Stimulated activated CD8-positive, alpha-beta memory T cell treated with anti-CD3 and anti-CD28 coated beads, Interleukin-4, amount 100 ng/mL, for 4 hours (primary cell): ENCODE measurements around the gene ISG20.

Experiments
- DNase-seq, 2 donors: peaks; one replicate each; pipeline ENCODE4 v3.0.0-alpha.2; 2020; ENCODE audit warnings: low read depth in 2 of 2, low spot score in 1 of 2

Gene ISG20

GRCh38 chr15:88653200-88654064 is 14.6 kb downstream of the ISG20 start:
- no peak for DNase-seq

GRCh38 chr15:88654430-88655102 is 15.8 kb downstream of the ISG20 start:
- DNase-seq: no peak

DNA sequence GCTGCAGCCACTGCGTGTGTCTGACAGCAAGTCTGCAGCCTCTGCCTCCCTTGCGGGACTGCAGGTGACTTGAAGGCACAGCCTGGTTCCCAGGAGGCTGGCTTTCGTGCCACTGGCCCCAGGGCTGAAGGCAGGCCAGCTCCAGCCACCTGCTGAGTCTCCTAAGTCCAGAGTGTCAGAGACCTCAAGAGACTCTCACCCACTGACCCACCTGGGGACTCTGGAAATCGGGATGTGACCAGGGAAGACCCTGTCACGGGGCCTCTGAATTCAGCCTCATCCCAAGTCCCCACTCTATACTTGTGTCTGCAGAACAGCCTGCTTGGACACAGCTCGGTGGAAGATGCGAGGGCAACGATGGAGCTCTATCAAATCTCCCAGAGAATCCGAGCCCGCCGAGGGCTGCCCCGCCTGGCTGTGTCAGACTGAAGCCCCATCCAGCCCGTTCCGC is 16.3 kb downstream of the ISG20 start:
- DNase-seq: no peak

GRCh38 chr15:88655800-88656488 is 17.1 kb downstream of the ISG20 start:
- no peak for DNase-seq

DNA sequence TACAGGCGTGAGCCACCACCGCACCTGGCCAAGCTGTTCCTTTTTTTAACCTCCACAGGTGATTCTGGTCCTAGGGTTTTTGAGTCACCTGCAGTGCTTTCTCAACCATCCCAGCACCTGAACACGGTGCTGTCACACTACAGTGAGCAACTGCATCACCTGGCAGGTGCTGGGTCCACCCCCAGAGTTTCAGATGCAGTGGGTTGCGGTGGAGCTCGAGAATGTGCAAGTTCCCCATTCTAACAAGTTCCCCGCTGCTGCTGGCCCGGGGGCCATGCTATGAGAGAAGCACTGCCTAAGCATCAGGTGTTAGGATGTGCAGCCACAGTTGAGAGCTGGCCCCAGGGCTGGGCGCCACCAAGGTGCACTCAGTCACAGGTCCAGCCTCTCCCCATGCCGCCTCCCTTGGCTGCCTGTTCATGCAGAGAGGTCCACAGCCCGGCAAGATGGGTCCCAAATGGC is 18.0 kb downstream of the ISG20 start:
- no peak for DNase-seq

DNA sequence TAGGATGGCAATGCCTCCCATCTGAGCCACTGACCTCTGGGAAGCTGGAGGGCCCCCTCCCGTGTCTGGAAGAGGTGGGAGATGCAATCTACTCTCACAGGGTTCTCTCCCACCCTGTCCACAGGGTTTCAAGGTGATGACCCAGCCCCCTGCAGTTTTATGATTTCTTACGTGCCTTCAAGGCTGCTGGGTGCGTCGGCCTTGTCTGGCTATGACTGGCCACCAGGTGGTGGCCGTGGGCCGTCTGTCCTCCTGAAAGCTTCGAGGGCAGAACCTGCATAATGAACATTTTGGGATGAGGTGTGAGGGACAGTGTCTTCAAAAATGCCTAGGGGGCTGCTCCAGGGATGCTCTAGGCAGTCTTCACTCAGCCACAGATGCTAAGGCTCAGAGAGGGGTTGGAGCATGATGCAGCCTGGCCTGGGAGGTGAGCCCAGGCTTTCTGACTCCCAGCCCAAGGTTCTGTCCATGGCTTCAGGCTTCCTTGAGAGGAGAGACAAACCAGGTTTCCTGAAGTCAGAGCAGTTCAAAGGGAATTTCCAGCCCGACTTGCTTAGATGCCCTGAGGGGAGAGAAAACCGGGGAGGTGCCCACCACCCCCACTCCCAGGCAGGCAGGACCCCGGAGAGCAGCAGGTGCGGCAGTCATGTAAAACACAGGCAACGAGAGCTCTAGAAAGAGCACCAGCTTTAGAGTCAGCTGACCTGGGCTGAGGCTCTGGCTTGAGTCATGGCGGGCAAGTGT is 18.7 kb downstream of the ISG20 start:
- DNase-seq: no peak

- DNase-seq: no peak
Observed at GRCh38 chr15:88658070-88658965, 19.5 kb downstream of the ISG20 start.

DNA sequence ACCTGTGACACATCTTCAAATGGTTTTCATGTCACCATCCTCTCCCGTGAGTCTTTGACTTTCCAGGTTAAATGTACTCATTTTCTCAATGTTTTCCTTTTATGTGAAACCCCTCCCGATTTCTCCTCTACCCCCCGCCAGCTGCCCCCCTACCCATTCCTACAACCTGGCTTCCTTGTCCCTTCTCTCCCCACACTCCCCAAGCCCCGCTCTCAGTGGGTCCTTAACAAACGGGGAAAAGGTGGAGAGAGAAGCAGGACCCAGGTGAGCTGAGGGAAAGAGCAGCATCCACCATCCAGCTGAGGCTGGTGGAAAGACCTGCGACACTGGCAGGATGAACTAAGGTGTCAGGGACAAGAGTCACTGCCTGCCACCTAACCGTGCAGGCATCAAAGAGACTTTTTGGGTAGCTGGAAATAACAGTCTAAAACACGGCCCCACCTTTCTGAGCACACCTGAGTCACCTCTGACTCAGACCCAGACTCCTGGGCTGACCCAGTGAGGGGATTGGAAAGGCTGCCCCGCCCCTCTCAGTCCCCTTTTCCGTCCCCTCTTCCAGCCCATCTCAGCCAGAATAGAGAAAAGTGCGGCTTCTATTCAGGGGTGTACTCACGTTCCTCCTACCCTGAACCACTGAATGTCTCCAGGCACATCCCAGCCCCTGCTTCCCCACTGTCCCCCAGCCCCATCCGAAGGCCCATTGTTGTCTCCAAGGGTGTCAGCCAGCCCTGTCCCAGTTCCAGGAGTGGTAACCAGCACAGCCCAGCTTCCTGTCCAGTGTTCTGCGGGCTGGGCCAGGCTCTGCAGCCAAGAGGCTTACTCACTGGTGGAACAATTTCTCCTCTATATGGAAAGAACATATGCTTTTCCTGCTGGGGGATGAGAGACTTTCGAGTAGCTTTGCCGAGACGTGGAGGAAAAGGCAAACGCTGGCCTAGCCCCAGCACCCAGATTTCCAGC is 20.4 kb downstream of the ISG20 start:
- DNase-seq: no peak

DNA sequence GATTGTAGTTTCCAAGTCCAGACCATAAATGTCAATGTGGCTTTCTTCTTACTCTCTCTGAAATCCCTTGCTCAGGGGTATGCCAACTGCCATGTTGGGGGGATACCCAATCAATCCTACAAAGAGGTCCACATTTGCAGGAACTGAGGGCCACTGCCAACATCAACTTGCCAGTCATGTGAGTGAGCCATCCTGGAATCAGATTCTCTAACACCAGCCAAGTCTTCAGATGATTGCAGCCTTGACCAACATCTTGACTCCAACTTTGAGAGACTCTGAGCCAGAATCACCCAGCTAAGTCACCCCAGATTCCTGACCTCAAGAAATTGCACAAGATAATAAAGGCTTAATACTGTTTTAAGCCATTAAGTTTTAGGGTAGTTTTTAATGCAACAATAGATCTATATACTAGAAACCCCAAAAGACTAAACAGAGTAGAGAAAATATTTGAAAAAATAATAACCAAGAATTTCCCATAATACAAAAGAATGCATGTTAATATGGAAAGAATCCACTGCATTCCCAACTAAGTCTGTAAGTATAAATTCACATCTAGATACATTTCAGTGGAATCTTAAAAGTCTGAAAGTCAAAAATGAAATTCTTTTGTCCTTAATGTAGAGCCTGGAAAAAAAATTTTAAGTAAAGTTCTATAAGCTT is 22.4 kb downstream of the ISG20 start:
- DNase-seq: no peak

DNA sequence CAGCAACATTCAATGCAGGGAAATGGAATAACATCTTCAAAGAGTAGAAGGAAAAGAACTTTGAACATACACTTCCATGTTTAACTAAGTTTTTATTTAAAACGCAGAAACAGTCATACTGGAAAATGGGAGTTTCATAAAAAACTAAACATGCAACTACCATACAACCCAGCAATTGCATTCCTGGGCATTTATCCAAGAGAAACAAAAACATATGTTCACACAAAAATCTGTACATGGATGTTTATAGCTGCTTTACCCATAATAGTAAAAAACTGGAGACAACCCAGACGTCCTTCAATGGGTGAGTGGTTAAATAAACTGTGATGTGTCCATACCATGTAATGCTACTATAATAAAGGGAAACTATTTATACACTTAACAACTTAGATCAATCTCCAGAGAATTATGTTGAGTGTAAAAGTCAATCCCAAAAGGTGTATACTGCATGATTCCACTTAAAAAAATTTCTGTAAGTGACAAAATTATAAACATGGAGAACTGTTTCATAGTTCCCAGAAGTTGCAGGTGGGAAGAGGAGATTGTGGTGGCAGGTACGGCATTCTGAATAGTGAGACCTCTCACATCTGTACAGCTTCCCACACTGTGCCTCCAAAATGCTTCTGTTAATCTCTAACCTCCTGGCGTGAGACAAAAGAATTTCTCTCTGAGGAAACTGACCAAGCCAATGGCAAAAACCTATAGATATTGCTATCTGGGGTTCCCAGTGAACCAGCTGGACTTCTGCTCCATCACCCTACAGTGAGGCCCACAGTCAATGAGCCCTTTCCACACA is 23.1 kb downstream of the ISG20 start:
- no peak for DNase-seq

DNA sequence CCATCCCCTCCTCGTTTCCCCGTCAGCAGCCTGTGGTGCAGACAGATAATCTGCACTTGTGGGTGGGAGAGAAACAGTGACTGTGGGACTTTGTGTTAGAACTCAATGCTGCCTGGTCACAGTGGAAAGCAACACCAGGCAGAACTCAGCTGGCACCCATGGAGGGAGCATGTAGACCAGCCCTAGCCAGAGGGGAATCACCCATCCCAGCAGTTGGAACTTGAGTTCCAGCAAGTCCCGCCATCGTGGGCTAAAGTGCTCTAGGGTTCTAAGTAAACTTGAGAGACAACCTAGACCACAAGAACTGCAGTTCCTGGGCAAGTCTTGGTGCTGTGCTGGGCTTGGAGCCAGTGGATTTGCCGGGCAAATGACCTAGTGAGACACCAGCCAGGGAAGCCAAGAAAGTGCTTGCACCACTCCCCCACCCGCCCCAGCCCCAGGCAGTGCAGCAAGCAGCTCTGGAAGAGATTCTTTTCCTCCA is 24.4 kb downstream of the ISG20 start:
- DNase-seq: no peak

DNA sequence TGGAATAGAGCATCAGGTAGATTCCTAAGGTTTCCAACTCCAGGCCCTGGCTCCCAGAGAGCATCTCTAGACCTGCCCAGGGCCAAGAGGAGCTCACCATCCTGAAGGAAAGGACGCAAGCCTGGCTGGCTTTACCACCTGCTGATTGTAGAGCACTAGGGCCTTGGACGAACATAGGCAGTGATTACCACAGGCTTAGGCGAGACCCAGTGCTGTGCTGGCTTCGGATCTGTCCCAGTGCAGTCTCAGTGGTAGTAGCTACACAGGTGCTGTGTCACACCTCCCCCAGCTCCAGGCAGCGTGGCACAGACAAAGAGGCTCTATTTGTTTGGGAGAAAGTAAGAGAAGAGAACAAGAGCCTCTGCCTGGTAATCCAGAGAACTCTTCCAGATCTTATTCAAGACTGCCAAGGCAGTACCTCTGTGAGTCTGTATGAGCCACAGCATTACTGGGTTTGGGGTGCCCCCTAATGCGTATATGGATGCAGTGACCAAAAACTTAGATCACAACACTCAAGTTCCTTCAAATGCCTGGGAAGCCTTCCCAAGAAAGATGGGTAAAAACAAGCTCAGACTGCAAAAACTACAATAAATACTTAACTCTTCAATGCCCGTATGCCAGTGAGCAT is 25.4 kb downstream of the ISG20 start:
- no peak for DNase-seq

- DNase-seq: no peak
Observed at GRCh38 chr15:88674661-88675060, 35.8 kb downstream of the ISG20 start.

DNA sequence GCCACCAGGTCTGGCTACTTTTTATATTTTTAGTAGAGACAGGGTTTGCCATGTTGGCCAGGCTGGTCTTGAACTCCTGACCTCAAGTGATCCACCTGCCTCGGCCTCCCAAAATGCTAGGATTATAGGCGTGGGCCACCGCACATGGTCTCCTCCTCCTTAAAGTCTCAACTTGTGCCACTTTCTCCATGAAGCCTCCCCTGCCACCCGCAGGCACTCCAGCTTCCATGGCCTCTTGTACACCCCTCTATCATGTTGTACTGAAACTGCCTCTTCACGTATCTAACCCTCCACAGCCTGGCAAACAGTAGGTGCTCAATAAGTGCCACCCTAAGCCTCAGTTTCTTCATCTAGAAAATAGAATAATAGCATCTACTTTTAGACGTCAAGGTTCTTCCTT is 39.9 kb downstream of the ISG20 start:
- DNase-seq: no peak

DNA sequence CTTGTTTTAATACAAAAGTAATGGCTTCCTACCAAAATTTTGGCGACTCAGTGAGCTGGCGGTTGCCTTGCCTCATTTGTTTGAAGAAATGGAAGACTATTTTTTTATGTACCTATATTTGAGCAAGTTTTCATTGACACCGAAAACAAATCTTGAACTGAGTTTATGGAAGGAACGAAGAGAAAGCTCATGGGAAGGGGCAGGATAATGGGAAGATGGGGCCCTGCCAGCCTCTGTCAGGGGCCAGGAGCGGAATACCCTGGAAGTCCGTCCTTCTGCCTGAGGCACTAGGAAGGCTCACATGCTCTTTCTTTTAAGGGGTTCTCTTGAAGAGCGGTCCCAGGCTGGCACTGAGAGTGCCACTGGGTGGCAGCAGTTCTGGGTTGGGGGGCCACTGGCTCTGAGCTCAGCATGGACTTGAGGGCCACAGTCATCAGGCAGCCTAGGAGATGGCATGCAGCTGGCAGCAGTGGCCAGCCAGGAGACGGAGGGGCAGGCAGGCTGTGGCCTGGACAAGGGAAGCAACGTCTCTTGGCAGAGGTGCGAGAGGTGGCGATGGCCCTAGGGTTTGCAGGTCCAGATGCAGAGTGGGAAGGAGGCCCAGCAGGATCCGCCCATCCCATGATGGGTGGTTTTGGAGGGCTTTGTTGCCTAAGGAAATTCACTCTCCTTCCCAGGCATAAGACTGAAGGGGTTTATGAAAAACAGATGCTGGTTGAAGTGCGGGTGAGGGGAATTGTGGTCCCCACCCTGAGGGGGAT is 41.6 kb downstream of the ISG20 start:
- no peak for DNase-seq

- DNase-seq: no peak
Observed at GRCh38 chr15:88681610-88682221, 42.9 kb downstream of the ISG20 start.
